GM18499 (cell line): ENCODE measurements around the gene ISX.

Source experiments
- ATAC-seq: cut with Tn5 transposase; IDR thresholded peaks from one replicate; pipeline ENCODE4 v1.9.1; 2021; ENCODE audit warnings: moderate number of reproducible peaks; ENCODE audit not compliant: insufficient read depth, unreplicated experiment

ISX gene

DNA sequence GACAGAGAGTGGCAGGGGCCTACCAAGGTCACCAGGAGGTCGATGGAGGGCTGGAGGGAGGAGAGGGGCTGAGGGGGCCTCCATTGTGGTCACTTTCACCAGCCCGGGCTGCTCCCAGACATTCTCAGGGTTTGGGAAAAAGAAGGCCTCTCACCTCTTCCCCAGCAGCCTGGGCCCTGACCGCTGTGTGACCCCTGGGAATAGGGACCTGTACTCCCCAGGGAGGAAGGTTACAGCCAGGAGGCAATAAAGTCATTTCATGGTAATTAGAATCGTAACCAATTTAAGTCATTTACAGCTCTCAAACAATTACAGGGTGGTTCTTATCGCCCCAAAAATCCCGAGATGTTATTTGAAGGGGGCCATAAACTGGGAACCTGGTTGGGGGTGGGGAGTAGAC lies 37.8 kb downstream of the ISX start:
- ATAC-seq = no peak

DNA sequence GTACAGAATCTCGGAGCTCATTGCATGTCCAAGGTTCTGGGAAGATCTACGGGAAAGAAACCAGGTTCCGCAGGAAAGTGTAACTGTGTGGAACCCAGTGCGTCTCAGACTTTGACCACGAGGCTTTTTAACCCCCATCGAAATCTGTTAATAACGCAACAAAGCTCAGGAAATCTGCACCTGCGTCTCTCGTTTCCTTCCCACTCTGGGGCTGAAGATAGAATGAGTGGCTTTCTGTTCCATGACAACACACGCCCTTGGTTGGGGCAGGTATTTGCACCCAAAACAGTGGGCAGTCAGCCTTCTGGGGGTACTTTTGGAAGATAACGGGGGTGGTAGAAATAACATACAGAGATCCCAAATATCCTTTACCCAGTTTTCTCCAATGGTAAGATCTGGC lies 38.5 kb downstream of the ISX start:
- ATAC-seq = no peak

DNA sequence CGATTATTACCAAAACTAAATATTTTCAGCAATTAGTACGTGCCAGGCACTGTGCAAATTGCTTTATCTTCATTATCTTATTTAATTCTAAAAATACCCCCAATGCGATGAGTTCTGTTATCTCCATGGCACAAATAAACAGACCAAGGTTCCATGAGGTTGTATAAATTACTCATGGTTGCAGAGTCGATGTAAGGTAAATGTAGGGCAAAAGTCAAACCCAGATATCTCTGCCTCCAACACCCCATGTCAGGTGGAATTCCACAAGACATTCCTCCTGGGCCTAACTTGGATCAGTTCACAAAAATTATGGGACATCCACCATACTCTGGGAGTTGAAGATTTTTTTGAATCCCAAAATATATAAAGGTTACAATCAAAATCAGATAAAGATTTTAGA lies 43.7 kb downstream of the ISX start:
- ATAC-seq = no peak

DNA sequence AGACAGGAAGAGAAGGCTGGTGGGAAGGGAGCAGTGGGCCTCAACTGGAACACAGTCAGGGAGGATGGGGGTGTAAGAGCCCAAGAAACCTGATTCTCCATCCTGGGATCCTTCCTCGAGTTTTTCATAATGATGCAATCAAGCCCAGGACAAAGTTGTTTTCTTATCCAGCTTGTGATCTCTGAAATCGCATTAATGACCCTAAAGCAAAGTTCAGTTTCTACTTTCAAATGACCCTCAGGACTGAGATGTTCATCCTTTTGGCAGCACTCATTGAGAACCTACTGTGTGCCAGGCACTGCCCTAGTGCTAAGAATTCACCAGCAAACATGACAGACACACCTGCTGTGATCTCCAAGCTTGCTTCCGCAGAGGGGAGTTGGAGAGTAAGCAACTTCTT lies 45.3 kb downstream of the ISX start:
- no peak for ATAC-seq

DNA sequence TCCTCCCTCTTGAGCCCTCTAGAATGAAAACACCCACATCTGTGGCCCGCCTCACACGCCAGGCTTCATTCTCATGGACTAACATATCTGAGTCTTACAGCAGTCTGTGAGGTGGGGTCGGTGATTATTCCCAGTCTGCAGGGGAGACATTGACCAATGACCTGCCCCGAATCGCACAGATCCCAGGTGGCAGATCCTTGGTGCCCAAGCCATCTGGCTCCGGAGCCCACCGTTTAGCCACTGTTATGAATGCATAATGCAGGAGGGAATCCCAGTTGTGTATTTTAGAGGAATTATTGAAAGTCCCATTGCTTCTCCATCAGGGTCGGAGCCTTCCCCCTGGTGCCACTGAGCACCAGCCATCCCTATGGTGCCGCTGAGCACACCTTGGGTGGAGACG lies 47.4 kb downstream of the ISX start:
- ATAC-seq = no peak

DNA sequence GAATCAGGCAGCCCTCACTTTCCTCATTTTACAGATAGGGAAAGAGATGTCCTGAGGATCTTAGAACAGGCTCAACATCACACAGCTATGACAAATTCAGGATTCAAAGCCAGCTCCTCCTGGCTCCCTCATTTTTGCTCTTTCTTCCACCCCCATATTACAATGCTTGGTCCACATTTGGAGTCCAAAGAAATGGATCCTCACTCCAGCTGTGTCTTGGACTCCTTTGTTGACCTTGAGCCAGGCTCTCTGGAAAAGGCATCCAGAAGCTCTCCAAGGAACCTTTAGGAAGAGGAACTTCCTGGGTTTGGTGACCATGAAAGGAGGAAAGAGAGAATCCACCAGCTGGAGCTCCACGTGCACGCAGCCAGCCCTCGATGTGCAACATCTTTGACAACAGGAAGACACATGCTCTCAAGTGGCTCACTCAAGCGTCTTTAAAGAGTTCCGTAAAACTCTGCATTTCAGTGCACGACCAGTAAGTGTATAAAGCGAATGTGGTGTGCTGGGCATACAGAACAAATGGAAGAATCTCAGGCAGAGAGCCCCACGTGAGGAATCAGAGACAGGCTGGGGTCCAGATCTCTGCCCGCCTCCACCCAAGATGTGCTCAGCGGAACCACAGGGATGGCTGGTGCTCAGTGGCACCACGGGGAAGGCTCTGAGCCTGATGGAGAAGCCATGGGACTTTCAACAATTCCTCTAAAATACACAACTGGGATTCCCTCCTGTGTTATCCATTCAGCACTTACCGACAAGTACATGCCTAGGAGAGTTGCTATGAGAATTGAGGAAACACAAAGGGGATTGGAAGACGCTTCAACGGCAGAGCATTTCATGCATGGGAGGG lies 48.4 kb downstream of the ISX start:
- ATAC-seq = no peak

DNA sequence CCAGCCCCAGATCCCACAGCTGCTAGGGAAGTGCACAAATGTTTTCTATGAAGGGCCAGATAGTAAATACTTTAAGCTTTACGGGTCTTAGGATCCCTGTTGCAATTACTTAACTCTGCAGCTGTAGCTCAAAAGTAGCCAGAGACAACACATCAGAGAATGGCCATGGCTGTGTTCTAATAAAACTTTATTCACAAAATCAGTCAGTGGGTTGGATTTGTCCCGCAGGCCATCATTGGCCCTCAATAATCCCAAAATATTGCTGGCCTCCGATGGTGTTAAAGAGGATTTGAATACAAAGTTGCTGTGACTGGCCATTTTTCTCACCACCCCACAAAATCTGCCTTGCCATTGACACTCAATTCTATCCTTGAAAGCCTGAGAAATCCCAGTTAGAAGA lies 49.6 kb downstream of the ISX start:
- ATAC-seq = no peak

DNA sequence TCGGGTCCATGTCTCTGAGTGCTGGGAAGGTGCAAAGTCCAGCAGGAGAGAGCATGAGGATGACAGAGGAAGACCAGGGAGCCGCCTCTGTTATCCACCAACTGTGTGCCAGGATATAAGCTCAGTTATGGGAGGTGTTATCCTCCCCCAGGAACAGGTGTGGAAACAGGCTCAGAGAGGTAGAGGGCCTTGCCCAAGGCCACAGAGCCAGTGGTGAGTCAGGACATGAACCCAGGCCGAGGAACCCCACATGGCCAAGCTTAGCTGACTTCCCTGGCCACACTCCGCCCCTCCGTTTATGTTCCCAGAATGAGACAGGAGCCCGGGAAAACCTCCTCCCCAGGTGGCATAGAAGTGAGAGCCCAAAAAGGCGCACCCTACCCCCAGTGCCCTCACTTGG lies 50.3 kb downstream of the ISX start:
- no peak for ATAC-seq

DNA sequence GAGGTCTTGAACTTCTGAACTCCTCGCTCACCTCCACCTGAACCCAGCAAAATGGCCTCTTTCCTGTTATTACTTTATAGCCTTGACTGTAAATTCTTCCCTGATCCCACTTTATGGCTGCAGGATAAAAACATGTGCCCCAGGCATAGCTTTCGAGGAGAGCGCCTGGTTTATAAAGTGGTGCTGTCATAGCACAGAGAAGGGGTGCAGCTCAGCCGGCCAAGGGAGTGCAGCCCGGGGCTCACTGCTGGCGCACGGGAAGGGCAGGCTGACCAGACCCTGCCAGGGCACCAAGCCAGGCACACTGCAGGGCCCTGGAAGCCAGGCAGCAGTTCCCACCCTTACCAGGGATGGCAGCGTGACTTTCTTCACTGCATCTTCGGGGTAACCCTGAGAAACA lies 50.9 kb downstream of the ISX start:
- no peak for ATAC-seq

DNA sequence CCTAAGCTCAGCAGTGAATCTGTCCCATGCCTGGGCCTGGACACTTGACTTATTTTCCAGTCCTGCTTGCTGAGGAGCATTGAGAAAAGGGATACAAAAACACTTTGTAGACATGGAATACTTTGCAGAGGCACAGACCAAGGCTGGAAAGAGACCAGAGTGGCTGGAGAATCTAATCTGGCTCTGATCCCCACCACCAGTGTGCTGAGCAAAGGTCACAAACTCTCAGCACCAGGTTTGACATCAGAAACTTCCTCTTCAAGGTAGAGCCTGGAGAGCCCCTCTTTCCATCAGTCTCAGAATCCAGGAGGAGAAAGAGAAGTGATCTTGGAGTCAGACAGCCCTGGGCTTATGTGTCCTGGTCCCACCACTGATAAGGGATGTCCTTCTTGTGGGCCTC lies 53.5 kb downstream of the ISX start:
- ATAC-seq = no peak

DNA sequence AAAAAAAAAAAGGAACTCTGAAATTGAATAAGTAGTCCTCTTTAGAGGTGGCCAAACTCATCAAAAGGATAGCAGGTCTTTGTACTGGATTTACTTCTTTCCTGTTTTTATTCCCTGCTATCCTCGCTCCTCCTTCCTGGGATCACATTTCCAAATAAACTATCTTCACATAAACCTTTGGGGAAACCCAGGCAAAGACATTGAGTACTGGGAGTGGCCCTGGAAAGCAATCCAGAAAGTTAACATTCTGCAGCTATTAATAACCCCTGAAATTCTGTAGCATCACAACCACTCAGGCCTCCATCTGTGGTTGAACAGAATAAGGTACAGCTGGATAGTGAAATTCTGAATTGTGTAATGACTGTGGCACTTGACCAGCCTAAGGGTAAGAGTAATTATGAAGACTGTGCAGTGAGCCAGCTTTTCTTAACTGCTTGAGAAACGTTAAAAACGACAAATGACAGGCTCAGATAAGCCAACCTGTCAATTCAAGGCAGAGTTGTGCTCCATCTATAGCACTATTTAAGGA lies 58.8 kb downstream of the ISX start:
- ATAC-seq = no peak

DNA sequence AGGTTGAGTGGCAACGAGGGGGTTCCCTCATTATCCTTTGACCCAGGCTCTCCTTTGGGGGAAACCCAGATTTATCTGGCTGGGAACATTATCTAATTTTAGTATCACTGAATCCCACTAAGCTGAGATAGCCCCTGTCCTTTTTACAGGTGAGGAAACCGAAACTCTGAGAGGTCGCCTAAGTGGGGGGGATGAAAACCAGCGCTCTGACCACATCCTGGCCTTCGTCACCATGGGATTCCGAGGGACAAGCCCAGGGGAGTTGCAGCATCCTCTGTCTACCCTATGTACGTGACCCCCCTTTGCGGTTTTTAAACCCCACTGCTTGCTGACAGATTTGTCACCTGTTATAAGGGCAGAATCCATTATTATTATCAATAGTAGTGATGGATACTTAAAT lies 61.0 kb downstream of the ISX start:
- no peak for ATAC-seq

DNA sequence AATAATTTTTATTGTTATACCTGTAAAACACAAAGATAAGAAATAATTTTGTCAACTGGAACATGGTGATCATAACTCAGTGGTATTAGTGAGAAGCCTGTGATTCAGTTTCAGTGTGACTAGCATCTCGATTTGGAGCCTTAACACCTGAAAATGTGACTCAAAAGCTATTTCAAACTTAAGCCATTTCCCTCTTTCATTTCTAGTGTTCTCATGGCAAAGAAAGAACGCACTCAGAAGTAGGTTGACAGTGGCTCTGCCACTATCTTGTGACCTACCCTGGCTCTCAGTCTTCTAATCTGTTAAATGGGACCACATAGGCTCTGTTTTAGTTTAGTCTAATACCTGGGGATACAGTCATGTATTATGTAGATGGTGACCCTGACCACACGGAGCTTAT lies 62.7 kb downstream of the ISX start:
- ATAC-seq = peak; percentile 52

DNA sequence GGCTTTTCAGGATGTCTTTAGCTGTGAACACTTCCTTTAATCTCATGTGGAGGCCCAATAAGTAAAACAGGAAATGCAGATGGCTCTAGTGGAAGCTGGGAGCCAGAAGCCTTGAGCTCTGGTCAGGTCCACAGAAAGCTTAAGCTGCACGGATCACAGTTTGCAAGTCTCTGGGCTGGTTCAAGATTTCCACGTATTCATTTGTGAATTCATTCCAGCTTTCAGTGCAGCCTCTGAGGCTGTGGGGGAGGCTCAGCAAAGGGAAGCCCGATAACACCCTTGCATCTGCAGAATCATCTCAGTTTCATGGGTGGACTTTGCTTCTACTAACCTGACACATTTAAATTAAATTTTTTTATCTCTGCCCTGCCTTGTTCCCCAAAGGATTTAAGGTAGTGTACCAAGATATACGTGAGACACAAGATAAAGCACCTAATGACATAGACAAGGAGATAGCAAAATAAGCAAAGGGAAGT lies 65.6 kb downstream of the ISX start:
- ATAC-seq = no peak

DNA sequence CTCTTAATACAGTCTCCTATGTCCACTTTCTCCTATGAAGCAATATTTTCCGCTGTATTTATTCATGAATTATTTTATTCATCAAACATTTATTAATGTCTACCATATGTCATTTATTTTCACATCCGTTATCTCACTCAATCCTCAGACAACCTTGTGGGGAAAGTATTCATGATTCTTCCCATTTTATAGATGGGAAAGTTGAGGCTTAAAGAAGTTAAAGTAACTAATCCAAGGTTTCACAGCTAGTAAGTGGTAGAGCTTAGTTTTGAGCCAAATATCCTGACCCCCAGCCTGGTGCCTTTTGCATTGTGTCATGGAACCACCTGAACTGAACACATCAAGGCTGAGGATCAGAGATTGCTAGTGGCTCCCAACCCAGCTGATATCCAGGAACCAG lies 66.6 kb downstream of the ISX start:
- no peak for ATAC-seq

DNA sequence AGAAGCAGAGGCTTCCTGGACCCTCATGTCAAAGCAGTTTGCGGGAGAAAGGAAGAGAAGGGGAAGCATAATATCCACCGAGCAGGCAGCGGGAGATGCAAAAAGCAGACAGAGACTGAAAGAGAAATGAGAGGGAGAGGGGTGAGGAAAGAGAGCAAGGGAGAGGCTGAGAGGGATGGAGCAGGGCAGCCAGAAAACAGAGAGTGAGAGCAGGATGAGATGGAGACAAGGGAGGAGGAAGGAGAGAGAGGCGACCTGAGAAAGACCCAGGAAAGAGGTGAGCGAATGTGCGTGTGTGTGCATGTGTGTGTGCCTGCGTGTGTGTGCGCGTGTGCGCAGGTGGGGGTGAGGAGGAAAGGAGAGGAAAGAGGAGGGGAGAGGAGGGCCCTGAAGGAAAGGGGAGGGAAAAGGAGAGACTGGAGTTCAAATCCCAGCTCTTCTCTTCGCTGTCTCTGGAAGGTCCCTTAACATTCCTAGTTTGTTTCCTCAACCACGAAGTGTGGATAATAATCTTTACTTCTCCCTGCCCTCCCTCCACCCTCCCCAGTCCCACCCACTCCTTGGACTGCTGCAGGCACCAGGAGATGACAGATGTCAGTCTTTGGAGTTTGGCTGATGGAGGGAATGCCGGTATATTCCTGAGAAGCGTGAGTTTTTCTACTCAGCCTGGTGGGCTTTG lies 67.9 kb downstream of the ISX start:
- ATAC-seq = no peak

DNA sequence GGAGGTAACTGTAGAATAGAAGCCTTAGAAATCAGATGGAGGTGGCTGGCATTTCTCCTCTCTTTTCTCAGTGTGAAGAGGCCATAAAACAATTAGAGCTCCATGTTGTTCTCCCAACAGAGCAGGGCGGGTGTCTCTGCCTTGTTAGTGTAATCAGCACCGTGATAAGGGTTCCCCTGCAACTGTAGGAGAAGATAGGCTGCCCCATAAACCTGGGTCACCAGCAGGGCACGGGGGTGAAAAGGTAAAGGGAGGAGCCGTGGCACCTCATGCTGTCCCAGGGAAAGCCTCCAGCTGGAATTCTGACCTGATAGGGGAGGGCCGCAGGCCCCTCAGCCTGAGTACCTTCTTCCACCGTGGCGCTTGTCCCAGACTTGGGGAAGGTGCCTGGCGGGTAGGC lies 68.7 kb downstream of the ISX start:
- no peak for ATAC-seq

DNA sequence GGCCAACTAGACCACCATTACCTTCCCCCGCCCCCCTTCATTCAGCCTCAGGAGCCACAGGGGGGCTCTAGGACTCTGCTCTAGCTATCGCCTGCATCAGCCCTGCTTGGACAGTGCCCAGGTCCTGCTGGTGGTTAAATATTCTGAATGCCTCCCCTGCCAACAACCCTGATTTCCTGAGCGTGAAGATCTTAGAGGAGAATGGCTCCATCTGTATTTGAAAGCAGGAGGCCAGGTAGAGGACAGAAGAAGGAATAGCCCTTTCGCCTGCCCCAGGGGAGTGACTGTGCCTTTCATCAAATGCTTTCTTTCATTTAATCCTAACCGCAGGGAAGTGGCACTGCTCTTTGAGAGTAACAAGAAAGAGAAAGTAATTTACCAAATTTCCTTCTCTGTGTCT lies 69.2 kb downstream of the ISX start:
- ATAC-seq = no peak
